SU-DHL-6 (cell line): ENCODE measurements around the gene ZP2.

Experiments used
- H2AFZ ChIP-seq: fragments of 200-600 bp; sonication (generic); 2 replicates; pipeline ENCODE4 v1.6.1; 2014; ENCODE audit warnings: low read depth, mild to moderate bottlenecking, moderate library complexity, mixed read lengths, antibody characterized with exemption, low read length; ENCODE audit not compliant: severe bottlenecking
- H3F3A ChIP-seq: fragments of 200-600 bp; shearing (Covaris generic); 2 replicates; pipeline ENCODE4 v1.6.0; 2016; ENCODE audit warnings: antibody characterized with exemption, mild to moderate bottlenecking; ENCODE audit not compliant: insufficient read depth
- H3K27ac ChIP-seq: fragments of 200-600 bp; sonication (generic); 2 replicates; pipeline ENCODE4 v1.5.1; 2016; ENCODE audit warnings: low read depth, mild to moderate bottlenecking, low read length, moderate library complexity, mixed read lengths
- H3K27me3 ChIP-seq: fragments of 200-600 bp; sonication (generic), shearing (Covaris generic); 2 replicates; pipeline ENCODE4 v1.6.0; 2014; ENCODE audit warnings: mild to moderate bottlenecking, low read length
- H3K36me3 ChIP-seq: fragments of 200-600 bp; sonication (generic); 2 replicates; pipeline ENCODE4 v1.6.1; 2014; ENCODE audit warnings: mild to moderate bottlenecking, low read length, mixed read lengths
- H3K4me2 ChIP-seq: fragments of 300-600, 200-600 bp; shearing (Covaris generic), sonication (generic); 2 replicates; pipeline ENCODE4 v1.6.0; 2014; ENCODE audit warnings: low read length, low read depth, mild to moderate bottlenecking; ENCODE audit not compliant: poor library complexity, severe bottlenecking
- H3K4me3 ChIP-seq: fragments of 200-600 bp; sonication (generic); 2 replicates; pipeline ENCODE4 v1.5.1; 2014; ENCODE audit warnings: antibody characterized with exemption, low read length, mild to moderate bottlenecking, mixed read lengths; ENCODE audit not compliant: insufficient read depth, poor library complexity, severe bottlenecking
- H3K79me2 ChIP-seq: fragments of 200-600 bp; sonication (generic); 2 replicates; pipeline ENCODE4 v1.6.1; 2014; ENCODE audit warnings: mild to moderate bottlenecking, low read length, moderate library complexity; ENCODE audit not compliant: insufficient read depth
- H3K9ac ChIP-seq: fragments of 200-600 bp; sonication (generic); 2 replicates; pipeline ENCODE4 v1.7.0; 2014; ENCODE audit warnings: mild to moderate bottlenecking, low read length
- H3K9me2 ChIP-seq: fragments of 200-600 bp; sonication (generic); replicated peaks from 2 replicates; pipeline ENCODE4 v1.6.1; 2014; ENCODE audit warnings: low read length; ENCODE audit not compliant: insufficient read depth
- H3K9me3 ChIP-seq: fragments of 200-600 bp; sonication (generic); 2 replicates; pipeline ENCODE4 v1.6.1; 2014; ENCODE audit warnings: low read length, mixed read lengths; ENCODE audit not compliant: insufficient read depth
- H4K20me1 ChIP-seq: fragments of 200-600 bp; sonication (generic); 2 replicates; pipeline ENCODE4 v1.6.1; 2014; ENCODE audit warnings: low read depth, mild to moderate bottlenecking, antibody characterized with exemption, low read length, moderate library complexity, mixed read lengths
- EZH2phosphoT487 ChIP-seq: fragments of 200-600 bp; sonication (generic), shearing (Covaris generic); conservative IDR thresholded peaks from 2 replicates; pipeline ENCODE4 v1.6.1; 2018; ENCODE audit warnings: mild to moderate bottlenecking, antibody characterized with exemption, low read length, moderate library complexity, mixed read lengths
- TF ChIP-seq, protein P1 (sequence below): fragments of 200-600 bp; sonication (generic); IDR thresholded peaks from one replicate; pipeline ENCODE4 v1.5.1; 2017; ENCODE audit warnings: antibody characterized with exemption, mild to moderate bottlenecking, low read length, moderate library complexity; ENCODE audit not compliant: insufficient read depth, poor library complexity, severe bottlenecking

The ZP2 gene

DNA sequence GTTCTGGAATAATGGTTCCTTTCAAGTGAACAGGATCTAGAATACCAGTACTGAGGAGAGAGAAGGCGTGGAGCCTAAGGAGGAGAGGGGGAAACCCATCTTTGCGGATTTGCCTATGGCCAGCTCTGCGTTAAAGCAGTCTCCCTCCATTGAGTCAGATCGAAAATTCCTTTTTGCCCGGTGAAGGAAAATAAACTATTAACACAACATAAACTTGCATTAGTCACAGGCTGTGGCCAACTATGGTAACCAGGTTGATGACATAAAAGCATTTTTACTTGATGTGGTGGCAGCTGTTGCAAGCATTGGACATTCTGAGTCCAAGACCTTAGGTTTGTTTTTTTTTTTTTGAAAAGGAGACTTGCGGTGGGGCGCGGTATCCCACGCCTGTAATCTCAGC, 44.0 kb downstream of the ZP2 start:
- H3K36me3 ChIP-seq: peaks cover 12% of the 10 kb centered on the region
- no peaks in the 10 kb centered on the region for H3K9me3 ChIP-seq
- no peak overlapping the region for H3K4me2 ChIP-seq
- H4K20me1 ChIP-seq: no peaks in the 10 kb centered on the region
- H3K9me2 ChIP-seq: no peaks in the 10 kb centered on the region
- H3K9ac ChIP-seq: no peak overlapping the region
- H3K79me2 ChIP-seq: no peaks in the 10 kb centered on the region
- H3F3A ChIP-seq: no peaks in the 10 kb centered on the region
- no peak overlapping the region for H3K27ac ChIP-seq
- H3K4me3 ChIP-seq: no peak overlapping the region
- TF ChIP-seq EZH2phosphoT487: no peak
- TF ChIP-seq, protein P1, sequence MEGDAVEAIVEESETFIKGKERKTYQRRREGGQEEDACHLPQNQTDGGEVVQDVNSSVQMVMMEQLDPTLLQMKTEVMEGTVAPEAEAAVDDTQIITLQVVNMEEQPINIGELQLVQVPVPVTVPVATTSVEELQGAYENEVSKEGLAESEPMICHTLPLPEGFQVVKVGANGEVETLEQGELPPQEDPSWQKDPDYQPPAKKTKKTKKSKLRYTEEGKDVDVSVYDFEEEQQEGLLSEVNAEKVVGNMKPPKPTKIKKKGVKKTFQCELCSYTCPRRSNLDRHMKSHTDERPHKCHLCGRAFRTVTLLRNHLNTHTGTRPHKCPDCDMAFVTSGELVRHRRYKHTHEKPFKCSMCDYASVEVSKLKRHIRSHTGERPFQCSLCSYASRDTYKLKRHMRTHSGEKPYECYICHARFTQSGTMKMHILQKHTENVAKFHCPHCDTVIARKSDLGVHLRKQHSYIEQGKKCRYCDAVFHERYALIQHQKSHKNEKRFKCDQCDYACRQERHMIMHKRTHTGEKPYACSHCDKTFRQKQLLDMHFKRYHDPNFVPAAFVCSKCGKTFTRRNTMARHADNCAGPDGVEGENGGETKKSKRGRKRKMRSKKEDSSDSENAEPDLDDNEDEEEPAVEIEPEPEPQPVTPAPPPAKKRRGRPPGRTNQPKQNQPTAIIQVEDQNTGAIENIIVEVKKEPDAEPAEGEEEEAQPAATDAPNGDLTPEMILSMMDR: no peak
- H3K27me3 ChIP-seq: no peaks in the 10 kb centered on the region
- no peak overlapping the region for H2AFZ ChIP-seq

DNA sequence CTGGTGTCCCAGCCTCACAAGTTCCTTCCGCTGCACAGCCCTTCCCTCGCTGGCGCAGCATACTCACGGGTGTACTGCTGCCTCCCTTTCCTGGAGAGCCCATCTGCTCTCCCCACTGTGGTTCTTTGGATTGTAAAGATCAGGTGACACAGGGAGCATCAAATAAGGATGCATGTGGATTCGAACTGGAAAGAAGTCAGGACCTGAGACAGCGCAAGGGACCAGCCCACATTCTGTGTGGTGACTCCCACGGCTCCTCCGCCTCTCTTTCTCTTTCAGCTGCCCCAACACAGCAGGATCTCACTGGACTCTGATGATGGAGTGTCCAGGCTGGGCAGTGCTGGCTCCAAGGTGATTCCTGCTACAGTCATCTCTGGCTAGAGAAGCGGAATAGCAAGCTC, 44.8 kb downstream of the ZP2 start:
- no peak overlapping the region for H3K27ac ChIP-seq
- H3K36me3 ChIP-seq: peaks cover 12% of the 10 kb centered on the region
- TF ChIP-seq EZH2phosphoT487: no peak
- TF ChIP-seq, protein P1: no peak

DNA sequence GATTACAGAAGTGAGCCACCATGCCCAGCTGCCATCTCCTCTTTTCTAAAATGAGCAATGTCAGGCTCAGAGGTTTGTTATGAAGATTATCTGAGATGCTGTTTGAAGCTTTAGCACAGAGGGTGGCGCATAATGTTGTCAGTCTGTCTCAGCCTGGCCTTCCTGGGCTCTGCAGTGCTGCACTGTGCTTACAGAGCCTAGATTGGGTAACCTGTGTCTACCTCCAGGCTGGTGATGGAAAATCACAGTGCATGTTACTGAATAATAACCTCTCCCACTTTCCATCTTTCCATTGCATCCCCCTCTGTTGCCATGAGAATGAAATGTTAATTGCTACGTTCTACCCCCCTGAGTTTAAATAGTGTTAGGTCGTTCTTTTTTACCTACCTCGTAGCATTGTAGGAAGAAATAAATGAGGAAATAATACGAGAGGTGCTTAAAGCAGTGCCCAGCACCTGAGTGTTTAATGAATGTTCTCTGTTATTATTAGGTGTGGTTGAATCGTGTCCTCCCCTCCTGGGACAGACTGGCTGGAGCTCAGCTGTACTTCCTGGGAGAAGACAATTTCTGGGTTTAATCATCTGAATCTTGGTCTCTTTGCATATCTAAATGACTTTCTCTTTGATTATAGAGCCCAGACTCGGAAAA, 46.7 kb downstream of the ZP2 start:
- Histone ChIP-seq H3K9me3 (no peaks in the 10 kb centered on the region), H3K9ac (no peak overlapping the region), H3K27ac (no peak overlapping the region), H3K4me3 (no peak overlapping the region), H3K9me2 (no peaks in the 10 kb centered on the region), H2AFZ (no peak overlapping the region), H3K4me2 (no peak overlapping the region), H3K36me3 (0 out of 2 replicates have a peak, but pooled peaks cover 7% of the 10 kb centered on the region), H4K20me1 (no peaks in the 10 kb centered on the region), H3K79me2 (peaks cover 5% of the 10 kb centered on the region; the same call in 1 of the 2 replicates), H3F3A (no peaks in the 10 kb centered on the region; the same call in 1 of the 2 replicates), H3K27me3 (no peaks in the 10 kb centered on the region)
- TF ChIP-seq EZH2phosphoT487: no peak
- TF ChIP-seq, protein P1: no peak

More for the DNA sequence above, 44.8 kb downstream of the ZP2 start:
- Histone ChIP-seq H3K4me3 (no peak overlapping the region), H3K27me3 (no peaks in the 10 kb centered on the region), H3K9me2 (no peaks in the 10 kb centered on the region), H2AFZ (no peak overlapping the region), H3K79me2 (no peaks in the 10 kb centered on the region), H4K20me1 (no peaks in the 10 kb centered on the region), H3K9ac (no peak overlapping the region), H3F3A (no peaks in the 10 kb centered on the region), H3K4me2 (no peak overlapping the region), H3K9me3 (no peaks in the 10 kb centered on the region)
